ENCODE results near the gene LHFPL4. TPM values are rescaled to one million over a fixed set of nuclear protein-coding genes. Genes with fewer than 3 reads are reported as not detected.

Gene LHFPL4
- total and polyA plus RNA-seq, 4 donors, result 0.08 TPM; not detected in 3

DNA sequence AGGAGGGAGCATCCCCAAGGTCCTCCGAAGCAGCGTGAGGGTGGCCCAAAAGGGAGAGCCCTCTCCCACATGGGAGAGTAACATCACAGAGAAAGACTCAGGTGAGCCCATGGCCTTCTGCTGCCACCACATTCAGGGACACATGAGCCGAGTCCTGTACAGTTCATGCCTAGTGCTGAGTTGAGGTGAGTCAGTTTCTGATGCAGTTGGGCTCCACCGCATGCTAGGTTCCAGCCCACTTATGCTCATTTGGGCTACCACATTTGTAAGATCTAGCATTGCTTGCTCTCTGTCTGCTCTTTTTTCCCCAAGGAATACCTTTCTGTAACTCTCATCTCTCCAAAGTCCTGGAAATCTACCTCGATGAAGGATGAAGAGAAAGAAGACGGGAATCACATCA is 79.1 kb downstream of the LHFPL4 start:
- no peaks in the 10 kb centered on the region for H3K27me3 ChIP-seq (ENCODE audit: control insufficient read depth in 4 of 4, insufficient read depth in 4 of 4, low read length in 3 of 4)
- 96% methylated on average over 6 of the region's 6 CpGs for WGBS
- TF ChIP-seq, protein P1, sequence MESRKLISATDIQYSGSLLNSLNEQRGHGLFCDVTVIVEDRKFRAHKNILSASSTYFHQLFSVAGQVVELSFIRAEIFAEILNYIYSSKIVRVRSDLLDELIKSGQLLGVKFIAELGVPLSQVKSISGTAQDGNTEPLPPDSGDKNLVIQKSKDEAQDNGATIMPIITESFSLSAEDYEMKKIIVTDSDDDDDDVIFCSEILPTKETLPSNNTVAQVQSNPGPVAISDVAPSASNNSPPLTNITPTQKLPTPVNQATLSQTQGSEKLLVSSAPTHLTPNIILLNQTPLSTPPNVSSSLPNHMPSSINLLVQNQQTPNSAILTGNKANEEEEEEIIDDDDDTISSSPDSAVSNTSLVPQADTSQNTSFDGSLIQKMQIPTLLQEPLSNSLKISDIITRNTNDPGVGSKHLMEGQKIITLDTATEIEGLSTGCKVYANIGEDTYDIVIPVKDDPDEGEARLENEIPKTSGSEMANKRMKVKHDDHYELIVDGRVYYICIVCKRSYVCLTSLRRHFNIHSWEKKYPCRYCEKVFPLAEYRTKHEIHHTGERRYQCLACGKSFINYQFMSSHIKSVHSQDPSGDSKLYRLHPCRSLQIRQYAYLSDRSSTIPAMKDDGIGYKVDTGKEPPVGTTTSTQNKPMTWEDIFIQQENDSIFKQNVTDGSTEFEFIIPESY (IDR thresholded peaks at IDR 0.05), result no peak
- no peak for TF ChIP-seq RXRA (IDR thresholded peaks at IDR 0.05)
- TF ChIP-seq, protein P2, sequence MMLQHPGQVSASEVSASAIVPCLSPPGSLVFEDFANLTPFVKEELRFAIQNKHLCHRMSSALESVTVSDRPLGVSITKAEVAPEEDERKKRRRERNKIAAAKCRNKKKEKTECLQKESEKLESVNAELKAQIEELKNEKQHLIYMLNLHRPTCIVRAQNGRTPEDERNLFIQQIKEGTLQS (IDR thresholded peaks at IDR 0.05), result no peak
- no peak for TF ChIP-seq JUND (IDR thresholded peaks at IDR 0.05)
- no peak for TF ChIP-seq FOXA1 (IDR thresholded peaks at IDR 0.05)
- no peak for TF ChIP-seq NR2F2 (IDR thresholded peaks at IDR 0.05)
- TF ChIP-seq SP1 (IDR thresholded peaks at IDR 0.05), result no peak
- TF ChIP-seq FOXA2 (IDR thresholded peaks at IDR 0.05), result no peak
- H3K27ac ChIP-seq (ENCODE audit: low read depth in 1 of 2, low read length in 2 of 2), result no peak overlapping the region
- no peak overlapping the region for H3K4me3 ChIP-seq (ENCODE audit: low read depth in 1 of 3, low read length in 3 of 3)
- no peaks in the 10 kb centered on the region for H3K4me1 ChIP-seq (ENCODE audit: control insufficient read depth in 4 of 4, insufficient read depth in 4 of 4, low read length in 3 of 4)
- H3K9me3 ChIP-seq (ENCODE audit: control insufficient read depth in 4 of 4, low read length in 3 of 4), result no peaks in the 10 kb centered on the region
- H3K9ac ChIP-seq (ENCODE audit: low read depth in 1 of 2, low read length in 2 of 2), result no peak overlapping the region
- DNase-seq (ENCODE audit: low spot score), result no peak
- peaks cover 25 to 88% (median 77%) of the 10 kb centered on the region in 4 donors for H3K36me3 ChIP-seq (ENCODE audit: control insufficient read depth in 4 of 4, insufficient read depth in 3 of 4, low read depth in 1 of 4, low read length in 3 of 4)

DNA sequence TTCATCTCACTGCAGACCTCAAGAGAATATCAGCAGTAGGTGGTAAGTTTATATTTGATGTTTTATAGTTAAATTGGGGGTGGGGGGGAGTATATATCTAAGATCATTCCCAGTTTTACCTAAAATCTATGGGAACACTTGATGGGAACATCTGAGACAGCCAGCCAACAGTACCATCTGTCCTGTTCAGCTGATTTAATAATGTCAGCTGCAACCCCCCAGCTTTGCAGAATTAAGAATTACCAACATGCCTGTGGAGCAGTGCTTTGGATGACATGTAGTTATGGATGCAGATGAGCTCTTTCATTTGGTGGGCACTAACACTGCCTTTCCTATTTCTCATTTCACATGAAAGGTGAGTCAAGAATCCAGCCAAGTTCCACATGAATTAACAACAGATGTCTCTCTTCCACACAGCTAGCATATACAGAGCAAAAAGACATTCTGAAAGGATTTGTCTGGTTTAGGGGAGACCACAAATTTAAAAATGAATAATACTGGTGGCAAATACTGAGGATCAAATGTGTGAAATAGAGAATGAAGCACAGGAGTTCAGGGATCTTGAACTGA is 80.0 kb downstream of the LHFPL4 start:
- no peak overlapping the region for H3K27ac ChIP-seq (ENCODE audit: low read depth in 1 of 2, low read length in 2 of 2)
- no peak overlapping the region for H3K4me3 ChIP-seq (ENCODE audit: low read depth in 1 of 3, low read length in 3 of 3)
- no peak overlapping the region for H3K9ac ChIP-seq (ENCODE audit: low read depth in 1 of 2, low read length in 2 of 2)
- H3K27me3 ChIP-seq (ENCODE audit: control insufficient read depth in 4 of 4, insufficient read depth in 4 of 4, low read length in 3 of 4), result no peaks in the 10 kb centered on the region
- TF ChIP-seq, protein P3, sequence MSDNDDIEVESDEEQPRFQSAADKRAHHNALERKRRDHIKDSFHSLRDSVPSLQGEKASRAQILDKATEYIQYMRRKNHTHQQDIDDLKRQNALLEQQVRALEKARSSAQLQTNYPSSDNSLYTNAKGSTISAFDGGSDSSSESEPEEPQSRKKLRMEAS (IDR thresholded peaks at IDR 0.05), result no peak
- TF ChIP-seq, protein P2 (IDR thresholded peaks at IDR 0.05), result no peak
- TF ChIP-seq HNF4G (IDR thresholded peaks at IDR 0.05) (no peak), FOXA1 (IDR thresholded peaks at IDR 0.05) (no peak), JUND (IDR thresholded peaks at IDR 0.05) (no peak)
- TF ChIP-seq, protein P4, sequence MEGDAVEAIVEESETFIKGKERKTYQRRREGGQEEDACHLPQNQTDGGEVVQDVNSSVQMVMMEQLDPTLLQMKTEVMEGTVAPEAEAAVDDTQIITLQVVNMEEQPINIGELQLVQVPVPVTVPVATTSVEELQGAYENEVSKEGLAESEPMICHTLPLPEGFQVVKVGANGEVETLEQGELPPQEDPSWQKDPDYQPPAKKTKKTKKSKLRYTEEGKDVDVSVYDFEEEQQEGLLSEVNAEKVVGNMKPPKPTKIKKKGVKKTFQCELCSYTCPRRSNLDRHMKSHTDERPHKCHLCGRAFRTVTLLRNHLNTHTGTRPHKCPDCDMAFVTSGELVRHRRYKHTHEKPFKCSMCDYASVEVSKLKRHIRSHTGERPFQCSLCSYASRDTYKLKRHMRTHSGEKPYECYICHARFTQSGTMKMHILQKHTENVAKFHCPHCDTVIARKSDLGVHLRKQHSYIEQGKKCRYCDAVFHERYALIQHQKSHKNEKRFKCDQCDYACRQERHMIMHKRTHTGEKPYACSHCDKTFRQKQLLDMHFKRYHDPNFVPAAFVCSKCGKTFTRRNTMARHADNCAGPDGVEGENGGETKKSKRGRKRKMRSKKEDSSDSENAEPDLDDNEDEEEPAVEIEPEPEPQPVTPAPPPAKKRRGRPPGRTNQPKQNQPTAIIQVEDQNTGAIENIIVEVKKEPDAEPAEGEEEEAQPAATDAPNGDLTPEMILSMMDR (IDR thresholded peaks at IDR 0.05; ENCODE audit: low read depth, low read length, missing input control), result no peak
- DNase-seq (ENCODE audit: low spot score), result no peak
- H3K36me3 ChIP-seq (ENCODE audit: control insufficient read depth in 4 of 4, insufficient read depth in 3 of 4, low read depth in 1 of 4, low read length in 3 of 4), result peaks cover 25 to 92% (median 83%) of the 10 kb centered on the region in 4 donors
- H3K4me1 ChIP-seq (ENCODE audit: control insufficient read depth in 4 of 4, insufficient read depth in 4 of 4, low read length in 3 of 4), result no peaks in the 10 kb centered on the region
- no peaks in the 10 kb centered on the region for H3K9me3 ChIP-seq (ENCODE audit: control insufficient read depth in 4 of 4, low read length in 3 of 4)

DNA sequence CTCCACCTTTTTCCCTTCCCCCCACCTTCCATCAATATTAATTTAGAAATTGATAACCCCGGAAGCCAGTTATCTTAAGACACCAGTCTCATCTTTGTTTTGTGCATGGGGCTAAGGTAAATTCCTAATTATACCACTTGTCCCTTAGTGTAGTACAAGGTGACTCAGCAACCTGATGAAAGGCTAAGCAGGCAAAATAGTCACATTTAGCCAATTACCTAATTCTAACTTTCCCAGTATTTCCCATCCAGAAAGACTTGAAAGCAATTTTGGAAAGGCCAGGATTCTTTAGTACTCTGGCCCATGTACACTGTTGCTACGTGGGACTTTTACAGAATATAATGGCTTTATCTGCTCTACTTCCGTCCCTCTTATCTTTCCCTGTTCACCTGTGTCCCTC is 83.6 kb downstream of the LHFPL4 start:
- Histone ChIP-seq H3K27me3 (ENCODE audit: control insufficient read depth in 4 of 4, insufficient read depth in 4 of 4, low read length in 3 of 4) (no peaks in the 10 kb centered on the region), H3K9me3 (ENCODE audit: control insufficient read depth in 4 of 4, low read length in 3 of 4) (no peaks in the 10 kb centered on the region), H3K4me3 (ENCODE audit: low read depth in 1 of 3, low read length in 3 of 3) (no peak overlapping the region), H3K4me1 (ENCODE audit: control insufficient read depth in 4 of 4, insufficient read depth in 4 of 4, low read length in 3 of 4) (no peaks in the 10 kb centered on the region), H3K9ac (ENCODE audit: low read depth in 1 of 2, low read length in 2 of 2) (no peak overlapping the region), H3K27ac (ENCODE audit: low read depth in 1 of 2, low read length in 2 of 2) (no peak overlapping the region), H3K36me3 (ENCODE audit: control insufficient read depth in 4 of 4, insufficient read depth in 3 of 4, low read depth in 1 of 4, low read length in 3 of 4) (peaks cover 24 to 91% (median 82%) of the 10 kb centered on the region in 4 donors)
- 89% methylated on average over 3 of the region's 3 CpGs for WGBS
- no peak for DNase-seq (ENCODE audit: low spot score)
- no peak for TF ChIP-seq HNF4G (IDR thresholded peaks at IDR 0.05)
- TF ChIP-seq, protein P3 (IDR thresholded peaks at IDR 0.05), result no peak
- no peak for TF ChIP-seq FOXA1 (IDR thresholded peaks at IDR 0.05)
- no peak for TF ChIP-seq JUND (IDR thresholded peaks at IDR 0.05)
- TF ChIP-seq RAD21 (IDR thresholded peaks at IDR 0.05), result no peak
- TF ChIP-seq SP1 (IDR thresholded peaks at IDR 0.05), result no peak
- TF ChIP-seq, protein P5, sequence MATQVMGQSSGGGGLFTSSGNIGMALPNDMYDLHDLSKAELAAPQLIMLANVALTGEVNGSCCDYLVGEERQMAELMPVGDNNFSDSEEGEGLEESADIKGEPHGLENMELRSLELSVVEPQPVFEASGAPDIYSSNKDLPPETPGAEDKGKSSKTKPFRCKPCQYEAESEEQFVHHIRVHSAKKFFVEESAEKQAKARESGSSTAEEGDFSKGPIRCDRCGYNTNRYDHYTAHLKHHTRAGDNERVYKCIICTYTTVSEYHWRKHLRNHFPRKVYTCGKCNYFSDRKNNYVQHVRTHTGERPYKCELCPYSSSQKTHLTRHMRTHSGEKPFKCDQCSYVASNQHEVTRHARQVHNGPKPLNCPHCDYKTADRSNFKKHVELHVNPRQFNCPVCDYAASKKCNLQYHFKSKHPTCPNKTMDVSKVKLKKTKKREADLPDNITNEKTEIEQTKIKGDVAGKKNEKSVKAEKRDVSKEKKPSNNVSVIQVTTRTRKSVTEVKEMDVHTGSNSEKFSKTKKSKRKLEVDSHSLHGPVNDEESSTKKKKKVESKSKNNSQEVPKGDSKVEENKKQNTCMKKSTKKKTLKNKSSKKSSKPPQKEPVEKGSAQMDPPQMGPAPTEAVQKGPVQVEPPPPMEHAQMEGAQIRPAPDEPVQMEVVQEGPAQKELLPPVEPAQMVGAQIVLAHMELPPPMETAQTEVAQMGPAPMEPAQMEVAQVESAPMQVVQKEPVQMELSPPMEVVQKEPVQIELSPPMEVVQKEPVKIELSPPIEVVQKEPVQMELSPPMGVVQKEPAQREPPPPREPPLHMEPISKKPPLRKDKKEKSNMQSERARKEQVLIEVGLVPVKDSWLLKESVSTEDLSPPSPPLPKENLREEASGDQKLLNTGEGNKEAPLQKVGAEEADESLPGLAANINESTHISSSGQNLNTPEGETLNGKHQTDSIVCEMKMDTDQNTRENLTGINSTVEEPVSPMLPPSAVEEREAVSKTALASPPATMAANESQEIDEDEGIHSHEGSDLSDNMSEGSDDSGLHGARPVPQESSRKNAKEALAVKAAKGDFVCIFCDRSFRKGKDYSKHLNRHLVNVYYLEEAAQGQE (IDR thresholded peaks at IDR 0.05), result no peak
- TF ChIP-seq YY1 (IDR thresholded peaks at IDR 0.05), result no peak
- TF ChIP-seq, protein P2 (IDR thresholded peaks at IDR 0.05), result no peak
- no peak for TF ChIP-seq HNF4A (conservative IDR thresholded peaks at IDR 0.05)
- TF ChIP-seq GABPA (IDR thresholded peaks at IDR 0.05 in 1 of 2, conservative IDR thresholded peaks at IDR 0.05 in 1 of 2), result no peak
- no peak for TF ChIP-seq TAF1 (conservative IDR thresholded peaks at IDR 0.05)
- TF ChIP-seq EGR1 (IDR thresholded peaks at IDR 0.05; ENCODE audit: low read depth in 2 of 2), result no peak

Measured in liver (tissue), 9 donors.